Spleen (tissue), 11 donors: ENCODE data around the gene HMCN1. TPM values are rescaled to one million over a fixed set of nuclear protein-coding genes. Genes with fewer than 3 reads are reported as not detected.

Experiments
- DNase-seq: peaks from one replicate; pipeline ENCODE4 v3.0.0-alpha.2; 2020
- H3K27ac ChIP-seq, 8 donors: fragments of 200-600 bp; sonication (generic) in 7 of 8; 1 replicate in 4 of 8; 2 replicates in 4 of 8; pipeline versions ENCODE4 v1.5.0 to v1.8.0; 2016 to 2021; ENCODE audit warnings: inconsistent platforms in 4 of 8, mild to moderate bottlenecking in 4 of 8, moderate library complexity in 1 of 8
- H3K27me3 ChIP-seq, 7 donors: fragments of 200-600 bp; sonication (generic) in 6 of 7; replicated peaks in 1 of 7; 1 replicate in 4 of 7; 2 replicates in 3 of 7; pipeline versions ENCODE4 v1.5.0 to v1.8.0; 2016 to 2021; ENCODE audit warnings: inconsistent platforms in 3 of 7, mild to moderate bottlenecking in 1 of 7
- H3K36me3 ChIP-seq, 6 donors: fragments of 200-600 bp; sonication (generic) in 5 of 6; 1 replicate in 4 of 6; 2 replicates in 2 of 6; pipeline versions ENCODE4 v1.5.0 to v1.8.0; 2016 to 2021; ENCODE audit warnings: inconsistent platforms in 2 of 6
- H3K4me1 ChIP-seq, 6 donors: fragments of 200-600 bp; sonication (generic) in 5 of 6; 1 replicate in 3 of 6; 2 replicates in 3 of 6; pipeline versions ENCODE4 v1.5.0 to v1.8.0; 2016 to 2021; ENCODE audit warnings: inconsistent platforms in 3 of 6
- H3K4me3 ChIP-seq, 8 donors: fragments of 200-600 bp; sonication (generic) in 7 of 8; 1 replicate in 4 of 8; 2 replicates in 4 of 8; pipeline versions ENCODE4 v1.5.0 to v1.8.0; 2016 to 2021; ENCODE audit warnings: inconsistent platforms in 4 of 8, mild to moderate bottlenecking in 4 of 8, moderate library complexity in 2 of 8
- H3K9me3 ChIP-seq, 8 donors: fragments of 200-600 bp; sonication (generic) in 7 of 8; 1 replicate in 4 of 8; 2 replicates in 4 of 8; pipeline versions ENCODE4 v1.5.0 to v1.8.0; 2016 to 2021; ENCODE audit warnings: inconsistent platforms in 4 of 8
- POLR2A ChIP-seq, 3 donors: fragments of 450-650 bp; IDR thresholded peaks; one replicate each; pipeline ENCODE4 v1.5.1; 2017; ENCODE audit warnings: antibody characterized with exemption in 3 of 3, mild to moderate bottlenecking in 1 of 3
- POLR2AphosphoS5 ChIP-seq, 3 donors: sonication (generic); formaldehyde crosslinking; IDR thresholded peaks; one replicate each; pipeline ENCODE4 v1.5.1; 2017; ENCODE audit warnings: antibody characterized with exemption in 3 of 3
- WGBS, 5 donors: extraction: QIAGEN DNeasy Blood & Tissue Kit in 3 of 5; methylation state at CpG; one replicate each; pipeline versions ENCODE4 v1.1.5 to v1.1.7; 2013 to 2018; 5-methylcytosine and 5-hydroxymethylcytosine counted together
- intact Hi-C: fragments of 100-400 bp; cut with DNase I; formaldehyde crosslinking; loops from one replicate; pipeline ENCODE4 v1.15.0; 2023; ENCODE audit warnings: low total_unique reads
- polyA plus RNA-seq, 3 donors: library from polyadenylated mRNA; stranded (reverse); fragments of 200-250 nt; gene quantifications; one replicate each; pipeline ENCODE4 v1.2.1, GENCODE V29; 2013
- total RNA-seq, 7 donors: library from RNA; depleted of rRNA in 3 of 7; stranded (reverse); fragments of >200 nt in 3 of 7; fragmentation: NEBNext Ultra II Directional in 4 of 7; extraction: Animal tissue kit (Norgen Biotek cat#: 25700) in 4 of 7; gene quantifications; one replicate each; pipeline versions ENCODE4 v1.1.0 to v1.2.1, GENCODE V29; 2016 to 2021
- TF ChIP-seq, protein P1 (sequence below), 11 experiments: fragments of 200-600 bp in 7 of 11; fragments of 450-650 bp in 4 of 11; sonication (generic) in 4 of 11; IDR thresholded peaks in 8 of 11; conservative IDR thresholded peaks in 3 of 11; 1 replicate in 7 of 11; 2 replicates in 4 of 11; pipeline versions ENCODE4 v1.4.0 to v1.8.0; 2016 to 2021; ENCODE audit warnings: antibody characterized with exemption in 11 of 11, inconsistent platforms in 4 of 11, mild to moderate bottlenecking in 1 of 11
- donor health status: healthy with polysubstance abuse.
- donor health status: DM: no; HTN: no; CAD: no; lungs with moderate emphysema.
- donor health status: DM: no; HTN: no; CAD: no.
- donor health status: Bipolar disorder and iron deficiency.
- donor health status: healthy.
- donor health status: DM: no; HTN: no; CAD: no.
- donor health status: DM: yes; HTN: yes; CAD: no.

HMCN1 gene
- total and polyA plus RNA-seq, 10 donors: 1.2 to 28.8 (median 19.9) TPM

DNA sequence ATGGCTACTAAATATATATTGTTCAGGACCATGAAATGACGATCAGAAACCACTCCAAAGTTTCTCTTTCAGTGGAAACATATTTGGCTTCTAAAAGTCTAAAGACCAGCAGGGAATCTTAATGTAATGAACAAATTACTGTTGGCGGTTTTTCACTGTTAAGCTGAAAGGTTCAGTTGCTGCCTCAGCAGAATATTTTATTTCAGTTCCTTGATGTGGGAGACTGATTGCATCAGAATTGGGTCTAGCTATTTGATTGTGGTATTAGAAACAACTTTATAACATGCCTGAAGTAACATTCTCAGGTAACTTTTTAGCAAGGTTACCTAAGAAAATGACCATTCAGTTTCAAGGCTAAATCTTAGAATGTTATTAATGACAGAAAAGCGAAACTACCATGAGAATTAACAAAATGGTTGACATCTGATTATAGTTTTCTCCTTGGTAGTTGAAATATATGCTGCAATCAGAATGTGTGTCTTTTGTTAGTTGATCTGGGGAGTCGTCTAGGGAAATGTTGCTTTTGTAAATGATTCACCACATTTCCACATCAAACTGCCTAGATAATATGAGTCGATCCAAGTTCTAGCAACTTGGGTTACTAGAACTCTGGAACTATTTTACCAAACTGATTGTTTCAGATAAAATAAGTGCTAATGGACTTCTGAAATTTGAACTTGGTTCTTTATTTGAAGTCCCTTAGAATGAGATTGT lies 200.4 kb downstream of the HMCN1 start:
- TF ChIP-seq POLR2A (IDR thresholded peaks at IDR 0.05) (no peak), POLR2AphosphoS5 (IDR thresholded peaks at IDR 0.05) (no peak)
- TF ChIP-seq, protein P1, sequence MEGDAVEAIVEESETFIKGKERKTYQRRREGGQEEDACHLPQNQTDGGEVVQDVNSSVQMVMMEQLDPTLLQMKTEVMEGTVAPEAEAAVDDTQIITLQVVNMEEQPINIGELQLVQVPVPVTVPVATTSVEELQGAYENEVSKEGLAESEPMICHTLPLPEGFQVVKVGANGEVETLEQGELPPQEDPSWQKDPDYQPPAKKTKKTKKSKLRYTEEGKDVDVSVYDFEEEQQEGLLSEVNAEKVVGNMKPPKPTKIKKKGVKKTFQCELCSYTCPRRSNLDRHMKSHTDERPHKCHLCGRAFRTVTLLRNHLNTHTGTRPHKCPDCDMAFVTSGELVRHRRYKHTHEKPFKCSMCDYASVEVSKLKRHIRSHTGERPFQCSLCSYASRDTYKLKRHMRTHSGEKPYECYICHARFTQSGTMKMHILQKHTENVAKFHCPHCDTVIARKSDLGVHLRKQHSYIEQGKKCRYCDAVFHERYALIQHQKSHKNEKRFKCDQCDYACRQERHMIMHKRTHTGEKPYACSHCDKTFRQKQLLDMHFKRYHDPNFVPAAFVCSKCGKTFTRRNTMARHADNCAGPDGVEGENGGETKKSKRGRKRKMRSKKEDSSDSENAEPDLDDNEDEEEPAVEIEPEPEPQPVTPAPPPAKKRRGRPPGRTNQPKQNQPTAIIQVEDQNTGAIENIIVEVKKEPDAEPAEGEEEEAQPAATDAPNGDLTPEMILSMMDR (IDR thresholded peaks at IDR 0.05 in 8 of 11, conservative IDR thresholded peaks at IDR 0.05 in 3 of 11): no peak
- H3K9me3 ChIP-seq: peaks cover 0 to 12% (median 6%) of the 10 kb centered on the region in 8 donors
- H3K36me3 ChIP-seq: no peaks in the 10 kb centered on the region
- intact Hi-C loops: no loop called here
- no peak overlapping the region for H3K27ac ChIP-seq
- no peaks in the 10 kb centered on the region for H3K27me3 ChIP-seq
- no peak for DNase-seq
- H3K4me1 ChIP-seq: no peaks in the 10 kb centered on the region
- WGBS, 5 donors: 81 to 94% (median 84%) methylated on average over 5 of the region's 5 CpGs
- H3K4me3 ChIP-seq: no peak overlapping the region

DNA sequence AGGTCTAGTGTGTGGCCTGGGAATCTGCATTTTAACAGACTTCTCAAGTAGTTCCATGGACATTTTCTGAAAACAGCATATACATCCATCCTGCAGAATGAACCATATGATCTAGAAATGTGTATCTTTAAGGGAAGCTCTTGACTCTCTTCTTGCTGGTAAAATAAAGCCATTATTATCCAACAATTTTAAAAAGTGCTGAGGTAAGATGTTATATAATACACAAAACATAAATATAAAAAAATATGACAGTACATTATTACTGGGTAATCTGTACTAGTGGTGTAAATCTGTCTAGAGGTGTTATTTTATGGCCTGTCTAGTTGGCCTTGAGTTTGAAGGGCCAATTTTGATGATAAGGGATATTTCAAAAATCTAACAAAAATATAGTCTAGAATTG lies 201.2 kb downstream of the HMCN1 start:
- intact Hi-C loops: no loop called here
- TF ChIP-seq POLR2A (IDR thresholded peaks at IDR 0.05) (no peak), POLR2AphosphoS5 (IDR thresholded peaks at IDR 0.05) (no peak)
- TF ChIP-seq, protein P1 (IDR thresholded peaks at IDR 0.05 in 8 of 11, conservative IDR thresholded peaks at IDR 0.05 in 3 of 11): no peak
- Histone ChIP-seq H3K27me3 (no peaks in the 10 kb centered on the region), H3K36me3 (no peaks in the 10 kb centered on the region), H3K4me3 (no peak overlapping the region), H3K9me3 (peaks cover 0 to 12% (median 6%) of the 10 kb centered on the region in 8 donors), H3K4me1 (no peaks in the 10 kb centered on the region), H3K27ac (no peak overlapping the region)
- DNase-seq: no peak

DNA sequence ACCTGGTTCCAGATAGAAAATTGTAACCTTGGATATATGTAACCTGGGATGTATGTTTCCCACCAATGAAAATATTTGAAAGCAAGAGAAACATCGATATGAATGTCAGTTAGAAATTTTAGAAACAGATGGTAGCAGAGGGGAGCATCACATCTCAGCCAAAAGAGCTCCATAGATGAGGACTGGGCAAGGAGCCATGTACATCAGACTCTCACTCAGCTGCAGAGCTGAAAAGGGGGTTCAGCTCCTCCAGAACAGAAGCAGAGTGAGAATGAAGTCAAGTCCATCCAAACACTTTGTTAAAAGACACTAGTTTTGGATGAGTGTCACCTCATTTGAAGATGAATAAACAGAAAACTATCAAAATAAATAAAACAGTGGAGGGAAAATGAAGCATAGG lies 202.4 kb downstream of the HMCN1 start:
- DNase-seq: no peak
- intact Hi-C loops: no loop called here
- Histone ChIP-seq H3K9me3 (peaks cover 0 to 12% (median 6%) of the 10 kb centered on the region in 8 donors), H3K27me3 (no peaks in the 10 kb centered on the region), H3K36me3 (no peaks in the 10 kb centered on the region), H3K4me3 (no peak overlapping the region), H3K4me1 (no peaks in the 10 kb centered on the region), H3K27ac (no peak overlapping the region)
- WGBS, 5 donors: 61 to 74% (median 70%) methylated on average over 1 of the region's 1 CpG
- TF ChIP-seq POLR2A (IDR thresholded peaks at IDR 0.05) (no peak), POLR2AphosphoS5 (IDR thresholded peaks at IDR 0.05) (no peak)
- TF ChIP-seq, protein P1 (IDR thresholded peaks at IDR 0.05 in 8 of 11, conservative IDR thresholded peaks at IDR 0.05 in 3 of 11): no peak

DNA sequence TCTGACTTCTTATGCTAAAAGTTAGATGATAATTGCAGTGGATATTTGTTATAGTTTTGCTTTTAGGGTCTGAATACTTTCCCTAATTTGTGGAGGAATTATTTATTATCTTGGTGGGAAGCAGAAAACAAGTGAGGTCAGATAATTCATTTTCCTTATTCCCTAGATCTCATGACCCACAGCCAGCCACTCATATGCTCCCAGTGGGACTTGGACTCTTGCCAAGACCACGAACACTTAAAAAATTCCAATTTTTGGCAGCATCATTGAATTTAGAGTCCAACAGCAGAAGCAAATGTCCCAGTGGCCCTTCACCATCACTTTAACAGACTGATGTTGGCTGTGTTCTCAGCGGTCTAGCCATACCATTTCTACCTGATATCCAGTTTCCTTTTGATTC lies 204.2 kb downstream of the HMCN1 start:
- no peak overlapping the region for H3K27ac ChIP-seq
- H3K4me1 ChIP-seq: no peaks in the 10 kb centered on the region
- no peaks in the 10 kb centered on the region for H3K36me3 ChIP-seq
- WGBS, 5 donors: 51 to 72% (median 65%) methylated on average over 2 of the region's 2 CpGs
- no peak for DNase-seq
- intact Hi-C loops: no loop called here
- no peak overlapping the region for H3K4me3 ChIP-seq
- no peaks in the 10 kb centered on the region for H3K27me3 ChIP-seq
- peaks cover 0 to 12% (median 6%) of the 10 kb centered on the region in 8 donors for H3K9me3 ChIP-seq
- TF ChIP-seq POLR2A (IDR thresholded peaks at IDR 0.05): no peak
- no peak for TF ChIP-seq POLR2AphosphoS5 (IDR thresholded peaks at IDR 0.05)
- TF ChIP-seq, protein P1 (IDR thresholded peaks at IDR 0.05 in 8 of 11, conservative IDR thresholded peaks at IDR 0.05 in 3 of 11): no peak
